HG03521 (cell line): ENCODE results near the gene PRKCE.
"Not testable (repeated sequence)": the region's sequence is repeated elsewhere in the genome, so short reads cannot be mapped to it uniquely, and the experiment has no call there.

ENCODE experiments used
- ATAC-seq: cut with Tn5 transposase; IDR thresholded peaks from one replicate; pipeline ENCODE4 v1.9.1; 2021; ENCODE audit warnings: mild to moderate bottlenecking, moderate library complexity; ENCODE audit not compliant: unreplicated experiment

Gene PRKCE

DNA sequence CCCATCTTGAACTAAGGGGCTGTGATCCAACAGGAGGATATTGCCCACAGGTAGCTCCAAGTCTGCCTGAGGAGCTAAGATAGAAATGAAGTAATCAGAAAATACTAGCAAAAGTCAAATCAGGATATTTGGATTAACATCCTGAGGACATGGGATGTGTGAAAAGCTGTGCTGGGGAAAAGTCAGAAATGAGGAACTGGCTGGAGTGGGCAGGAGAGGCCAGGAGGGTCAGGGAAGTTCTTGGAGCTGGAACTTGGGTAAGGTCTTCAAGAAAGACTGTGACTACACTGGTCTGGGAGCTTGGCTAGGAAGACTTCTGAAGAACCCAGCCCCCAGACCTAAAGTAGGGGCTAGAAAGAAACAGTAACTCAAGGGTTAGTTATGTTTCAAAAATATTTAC is 250.9 kb downstream of the PRKCE start:
- no peak for ATAC-seq

DNA sequence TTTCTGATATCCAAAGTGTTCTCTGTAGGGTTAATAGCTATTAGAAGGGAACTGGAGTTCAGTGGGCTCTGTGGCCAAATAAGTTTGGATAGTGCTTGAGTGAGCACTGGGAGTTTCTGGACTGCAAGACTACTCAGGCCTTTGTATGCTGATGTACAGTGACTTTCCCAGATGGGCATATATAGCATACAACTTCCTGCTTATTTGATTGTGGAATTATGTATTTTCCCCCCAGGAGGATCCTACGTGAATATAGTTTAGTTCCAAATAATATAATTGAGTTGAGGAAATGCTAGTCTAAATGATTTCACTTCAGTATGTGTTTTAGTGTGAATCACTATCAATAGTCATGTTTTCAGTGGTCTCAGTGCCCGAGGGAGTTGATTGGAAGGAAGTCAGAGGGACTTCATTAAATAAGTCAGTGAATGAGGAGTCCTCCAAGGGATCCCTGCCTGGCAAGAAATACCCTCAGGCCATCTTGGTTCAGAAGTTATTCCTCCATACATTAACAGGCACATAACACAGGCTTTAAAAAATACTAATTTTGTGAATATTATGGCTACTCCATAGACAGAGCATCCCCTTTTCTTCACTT is 251.4 kb downstream of the PRKCE start:
- ATAC-seq, result no peak

DNA sequence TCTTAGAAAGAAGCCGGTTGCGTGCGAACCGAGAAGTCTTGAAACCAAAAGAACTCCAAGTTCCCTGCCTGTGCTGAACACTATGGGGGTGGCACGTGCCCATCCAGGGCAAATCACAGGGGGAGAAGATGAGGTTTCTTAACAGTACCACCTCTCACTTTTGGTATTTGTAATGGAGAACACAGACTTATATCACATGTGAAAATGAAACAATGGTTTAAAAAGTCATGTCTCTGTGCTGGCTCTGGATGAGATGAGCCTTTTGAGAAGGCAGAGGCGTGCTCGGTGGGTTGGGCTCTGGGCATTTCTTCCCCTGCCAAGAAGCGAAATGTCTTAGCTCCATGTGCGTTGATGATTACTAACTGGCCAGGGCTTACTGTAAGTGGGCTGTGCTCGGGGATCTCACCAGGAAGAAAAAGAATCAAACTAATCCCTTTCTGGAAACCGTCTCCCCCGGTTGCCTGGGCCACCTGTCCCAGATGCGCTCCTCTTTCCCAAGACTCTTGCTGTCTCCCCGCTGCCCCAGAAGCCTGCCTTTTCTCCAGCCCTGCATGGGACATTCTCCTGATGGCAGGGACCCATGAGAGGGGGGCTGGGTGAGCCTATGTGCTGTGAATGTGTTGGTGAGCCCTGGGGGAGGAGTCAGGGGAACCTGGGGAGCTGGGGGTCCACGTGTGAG is 252.9 kb downstream of the PRKCE start:
- peak; percentile 74 for ATAC-seq

DNA sequence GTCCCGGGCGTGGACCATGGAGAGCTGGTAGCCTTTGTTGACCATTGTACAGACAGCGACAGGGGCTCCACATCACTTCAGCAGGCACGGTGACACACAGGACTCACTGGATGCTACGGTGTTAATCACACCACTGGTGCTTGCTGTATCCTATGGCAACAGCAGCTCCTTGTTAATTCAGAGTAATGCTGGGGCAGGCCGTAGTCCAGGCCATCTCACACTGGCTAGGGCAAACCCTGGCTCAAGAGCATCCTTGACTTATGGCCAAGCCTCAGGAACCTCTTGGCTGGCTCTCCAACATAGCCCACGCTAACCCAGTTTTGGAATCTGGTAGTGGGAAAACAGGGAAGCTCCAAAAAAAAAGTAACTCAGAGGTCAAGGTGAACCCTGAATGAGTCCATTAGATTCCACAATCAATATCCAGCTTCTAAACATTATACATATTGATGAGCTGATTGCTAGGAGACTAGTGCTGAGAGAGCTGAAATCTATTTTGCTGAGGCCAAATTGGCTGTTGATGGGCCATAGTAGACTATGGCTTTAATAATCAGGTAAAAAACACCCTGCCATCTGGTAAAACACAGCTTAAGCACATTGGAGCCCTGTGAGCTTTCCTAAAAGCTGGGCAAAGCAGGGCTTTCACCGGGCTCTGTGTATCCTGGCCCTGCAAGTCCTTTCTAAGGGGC is 253.6 kb downstream of the PRKCE start:
- ATAC-seq, result no peak

DNA sequence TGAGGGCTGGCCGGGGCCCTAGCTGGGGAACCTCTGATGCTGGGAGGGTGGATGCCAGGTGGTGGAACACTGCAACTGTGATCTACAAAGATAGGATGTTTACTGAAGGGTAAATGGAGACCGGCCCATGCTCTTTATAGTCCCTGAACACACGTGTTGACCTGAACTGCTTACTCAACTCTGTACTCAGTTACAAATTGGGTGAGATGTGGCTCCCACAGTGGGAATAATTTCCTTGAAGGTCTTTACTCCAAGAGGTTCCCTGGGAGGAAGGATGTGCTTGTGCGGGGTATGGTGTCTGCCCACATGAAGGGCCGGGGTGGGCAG is 254.1 kb downstream of the PRKCE start:
- ATAC-seq, result no peak

DNA sequence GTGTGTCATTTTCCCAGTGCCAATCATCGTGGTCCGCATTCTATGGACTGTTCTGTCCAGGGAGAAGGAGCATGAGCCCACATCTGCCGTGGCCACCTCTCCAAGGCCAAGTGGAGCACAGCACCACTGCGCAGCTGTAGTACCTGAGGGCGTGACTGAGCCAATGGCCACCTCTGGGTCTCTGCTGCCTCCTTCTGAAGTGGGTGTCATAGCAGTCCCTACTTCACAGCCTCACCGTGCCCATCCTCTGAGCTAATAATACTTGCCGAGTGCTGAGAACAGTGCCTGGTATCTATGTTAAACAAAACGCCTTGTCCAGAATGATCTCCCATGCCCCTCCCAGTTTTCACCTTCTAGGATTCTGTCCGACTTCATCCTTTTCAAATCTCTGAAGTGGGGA is 256.1 kb downstream of the PRKCE start:
- no peak for ATAC-seq

DNA sequence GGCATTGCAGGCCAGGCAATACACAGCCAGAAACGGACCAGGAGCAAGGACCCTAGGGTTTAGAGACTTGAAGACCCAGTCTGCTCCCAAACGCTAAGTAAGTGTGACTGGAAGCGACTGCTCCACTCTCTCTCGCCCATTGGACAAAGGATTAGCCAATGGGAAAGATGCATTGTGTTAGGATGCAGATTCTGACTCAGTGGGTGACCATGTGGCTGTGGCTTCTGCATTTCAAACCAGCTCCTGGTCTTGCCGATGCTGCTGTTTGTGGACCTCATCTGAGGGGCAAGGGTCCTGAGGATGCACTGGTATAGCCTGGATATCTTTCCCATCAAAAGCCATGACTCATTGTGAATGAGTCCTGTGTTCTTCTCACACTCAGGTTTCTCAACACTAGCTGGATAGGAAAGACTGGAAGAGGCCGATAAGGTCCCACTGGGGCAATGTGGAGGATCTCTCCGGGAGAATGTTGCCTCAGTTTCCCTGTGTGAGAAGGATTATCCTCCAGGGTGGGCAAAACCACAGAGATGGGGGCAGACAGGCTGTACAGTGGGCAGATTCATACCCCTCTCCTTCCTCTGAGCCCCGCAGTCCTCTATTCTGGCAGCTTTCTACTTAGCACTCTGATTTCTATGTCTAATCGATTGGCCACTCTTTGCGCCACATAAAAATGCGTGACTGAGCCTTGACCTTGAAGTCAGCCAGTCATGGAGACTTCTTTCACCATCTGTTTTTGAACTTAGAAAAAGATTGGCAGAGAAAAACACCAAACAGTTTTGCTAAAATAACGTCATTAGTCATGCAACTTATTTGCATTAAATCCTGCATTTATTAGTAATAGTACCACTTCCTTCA is 257.1 kb downstream of the PRKCE start:
- no peak for ATAC-seq

DNA sequence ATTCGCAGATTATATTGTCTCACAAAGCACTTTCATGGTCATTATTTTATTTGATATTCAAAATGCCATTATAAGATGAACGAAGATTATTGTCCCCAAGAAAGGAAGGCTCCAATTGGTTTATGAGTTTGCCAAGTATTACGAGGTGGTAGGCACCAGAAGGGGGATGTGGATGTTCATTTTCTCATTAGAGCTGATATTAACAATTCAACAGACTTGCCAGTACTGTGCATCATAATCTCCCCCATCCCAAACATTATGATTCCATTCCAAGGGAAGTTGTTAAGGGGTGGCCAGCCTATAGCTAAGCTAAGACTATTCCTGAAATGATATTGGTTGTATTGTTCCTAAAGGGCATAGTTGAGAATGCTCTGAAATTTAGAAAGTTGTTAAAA is 257.7 kb downstream of the PRKCE start:
- no peak for ATAC-seq

DNA sequence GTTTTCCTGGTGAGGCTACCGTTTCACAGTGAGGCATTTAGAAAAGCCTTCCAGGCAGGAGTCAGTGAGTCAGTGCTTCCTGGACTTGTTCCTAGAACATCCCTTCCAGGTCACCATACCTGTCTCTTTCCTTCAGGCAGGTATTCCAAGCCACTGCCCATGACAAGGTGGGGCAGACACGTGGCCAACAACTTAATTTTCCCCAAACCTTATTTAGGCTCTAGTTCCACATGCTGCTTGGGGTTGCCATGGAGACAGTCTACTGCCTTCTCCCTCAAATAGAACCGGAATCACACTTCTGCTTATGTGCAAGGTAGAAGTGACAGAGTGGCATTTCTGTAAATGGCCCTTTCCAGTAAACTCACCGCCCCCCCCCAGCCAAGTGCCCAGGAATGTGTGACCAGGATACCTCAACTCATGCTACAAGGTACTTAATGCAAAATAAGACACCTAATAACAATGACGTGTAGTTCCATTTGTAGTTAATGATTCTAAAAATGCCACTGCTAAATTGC is 258.3 kb downstream of the PRKCE start:
- peak; percentile 73 for ATAC-seq

DNA sequence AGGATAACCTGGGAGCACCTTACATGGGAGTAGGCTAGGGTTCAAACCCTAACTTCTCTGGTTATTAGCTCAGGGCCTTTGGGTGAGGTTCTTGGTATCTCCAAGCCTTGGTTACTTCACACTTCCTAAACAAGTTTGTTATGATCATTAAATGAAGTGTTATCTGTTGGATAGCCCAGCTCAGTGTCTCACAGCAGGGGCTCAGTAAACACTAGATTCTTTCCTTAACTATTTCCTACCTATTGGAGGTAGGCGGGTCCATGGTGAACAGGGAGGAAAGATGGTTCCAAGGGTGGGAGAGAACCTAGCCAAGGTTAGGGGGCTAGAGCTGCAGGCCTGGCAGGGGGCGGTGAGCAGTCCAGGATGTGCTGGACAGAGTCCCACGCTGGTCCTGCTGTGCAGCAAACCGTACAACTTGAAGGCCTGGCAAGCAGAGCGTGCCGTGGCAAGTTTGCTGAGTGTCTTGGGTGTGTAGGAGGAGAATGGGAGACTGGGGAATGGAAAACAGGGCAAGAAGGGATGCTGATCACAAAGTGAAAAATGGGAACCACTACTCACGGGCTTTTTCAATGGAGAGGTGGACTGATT is 259.1 kb downstream of the PRKCE start:
- no peak for ATAC-seq

DNA sequence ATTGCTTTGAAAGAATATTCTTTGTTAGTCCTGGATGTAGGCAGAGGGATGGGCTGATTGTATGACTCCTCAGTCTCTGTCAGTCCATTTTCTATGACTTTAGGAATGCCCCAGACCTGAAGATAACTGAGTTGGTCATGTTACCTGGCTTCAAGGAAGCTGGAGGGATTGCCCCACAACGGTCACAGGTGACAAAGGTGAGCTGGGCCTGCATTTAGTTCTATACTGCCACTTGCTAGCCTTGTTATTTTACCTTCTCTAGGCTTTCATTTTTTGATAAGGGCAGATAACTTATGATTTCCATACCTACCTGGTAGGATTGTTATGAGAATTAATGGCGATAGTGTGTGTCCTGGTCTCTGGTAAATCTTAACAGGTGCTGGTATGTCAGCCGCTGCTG is 260.1 kb downstream of the PRKCE start:
- no peak for ATAC-seq

DNA sequence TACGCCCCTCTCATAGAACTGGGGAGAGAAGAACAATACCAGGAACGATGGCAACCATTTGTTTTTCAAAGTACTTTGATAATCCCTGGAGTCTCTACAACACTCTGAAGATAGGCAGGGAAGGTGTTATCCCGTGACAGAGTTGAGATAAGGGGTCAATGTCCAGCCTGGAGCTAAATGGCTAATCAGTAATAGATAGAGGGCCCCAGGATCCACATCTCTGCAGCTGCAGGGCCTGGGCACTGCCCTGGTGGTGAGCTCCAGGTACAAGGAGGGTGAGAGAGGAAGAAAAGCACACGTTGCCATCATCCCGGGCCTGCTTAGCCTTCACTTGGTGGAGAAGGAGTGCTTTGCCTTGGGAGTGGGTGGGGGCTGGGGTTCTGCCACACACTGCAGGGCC is 260.6 kb downstream of the PRKCE start:
- ATAC-seq, result no peak

DNA sequence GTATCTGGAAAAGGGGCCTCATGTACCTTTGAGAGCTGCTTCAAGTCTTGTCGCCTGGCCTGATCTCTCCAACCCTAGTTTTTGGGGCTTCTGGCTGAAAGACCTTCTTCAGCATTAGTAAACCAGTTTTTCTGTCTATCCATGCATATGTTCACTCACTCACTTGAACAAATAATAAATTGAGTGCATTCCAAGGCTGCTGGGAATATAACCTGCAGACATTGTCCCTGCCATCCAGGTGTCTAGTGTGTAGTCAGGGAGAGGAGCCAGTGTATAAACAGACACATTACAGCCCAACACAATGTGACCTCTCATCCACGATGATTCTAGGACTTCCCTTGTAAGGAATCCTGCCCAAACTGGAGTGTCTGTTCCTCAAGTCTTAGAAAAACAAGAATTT is 262.1 kb downstream of the PRKCE start:
- no peak for ATAC-seq

DNA sequence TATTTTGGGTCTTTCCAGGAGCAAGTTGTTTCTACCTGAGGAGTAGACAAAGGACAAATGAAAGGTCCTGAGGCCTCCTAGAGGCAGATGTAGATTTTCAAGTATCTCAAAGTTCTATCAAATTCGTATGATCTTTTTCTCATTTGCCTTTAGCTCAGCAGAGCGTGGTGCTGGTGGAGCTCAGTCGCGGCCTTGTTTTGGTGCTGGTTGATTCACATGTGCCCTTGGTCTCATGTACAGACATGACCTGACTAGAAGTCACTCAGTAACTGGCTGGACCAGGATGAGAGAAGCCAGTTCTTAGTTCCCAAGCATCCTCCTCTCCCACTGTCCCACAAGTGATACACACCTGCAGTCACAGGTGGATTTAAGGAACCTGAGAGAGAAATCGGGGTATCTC is 264.0 kb downstream of the PRKCE start:
- ATAC-seq, result no peak

DNA sequence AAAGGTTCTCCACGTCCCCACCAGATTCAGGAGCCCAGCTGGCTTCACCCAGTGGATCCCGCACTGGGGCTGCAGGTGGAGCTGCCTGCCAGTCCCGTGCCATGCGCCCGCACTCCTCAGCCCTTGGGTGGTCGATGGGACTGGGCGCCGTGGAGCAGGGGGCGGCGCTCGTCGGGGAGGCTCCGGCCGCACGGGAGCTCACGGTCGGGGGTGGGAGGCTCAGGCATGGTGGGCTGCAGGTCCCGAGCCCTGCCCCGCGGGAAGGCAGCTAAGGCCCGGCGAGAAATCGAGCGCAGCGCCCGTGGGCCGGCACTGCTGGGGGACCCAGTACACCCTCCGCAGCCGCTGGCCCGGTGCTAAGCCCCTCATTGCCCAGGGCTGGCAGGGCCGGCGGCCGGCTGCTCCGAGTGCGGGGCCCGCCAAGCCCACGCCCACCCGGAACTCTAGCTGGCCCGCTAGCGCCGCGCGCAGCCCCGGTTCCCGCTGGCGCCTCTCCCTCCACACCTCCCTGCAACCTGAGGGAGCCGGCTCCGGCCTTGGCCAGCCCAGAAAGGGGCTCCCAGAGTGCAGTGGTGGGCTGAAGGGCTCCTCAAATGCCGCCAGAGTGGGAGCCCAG is 266.2 kb downstream of the PRKCE start:
- not testable (repeated sequence) for ATAC-seq

DNA sequence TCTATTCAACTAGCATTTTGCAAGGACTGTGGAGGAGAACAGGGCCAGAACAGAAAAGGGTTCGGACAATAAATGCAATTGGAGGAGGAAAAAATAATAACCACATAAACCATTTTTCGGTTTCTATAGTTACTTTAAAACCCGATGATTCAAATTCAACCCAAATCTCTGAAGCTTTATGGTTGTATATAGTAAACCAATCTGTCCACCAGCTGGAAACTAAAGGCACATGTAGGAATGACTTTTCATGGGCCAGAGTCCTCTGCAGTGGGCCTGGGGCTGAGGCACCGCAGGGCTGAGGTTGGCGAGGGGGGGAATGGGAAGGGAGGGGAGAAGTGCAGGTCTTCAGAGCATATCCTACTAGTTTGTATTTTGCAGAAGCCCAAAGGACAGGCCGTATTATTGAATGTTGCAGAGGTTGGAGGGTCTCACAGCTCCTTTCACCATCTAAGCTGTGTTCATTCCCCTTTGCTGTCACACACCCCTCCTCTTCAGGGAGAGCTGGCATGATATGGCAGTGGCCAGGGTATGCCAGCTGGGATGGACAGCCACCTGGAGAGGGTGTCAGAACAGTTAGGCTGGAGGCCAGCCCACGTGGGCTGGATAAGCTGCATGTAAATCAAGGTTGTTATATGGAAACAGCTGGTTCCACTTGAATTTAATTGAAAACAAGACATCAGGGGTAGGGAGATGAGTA is 267.1 kb downstream of the PRKCE start:
- ATAC-seq, result no peak

DNA sequence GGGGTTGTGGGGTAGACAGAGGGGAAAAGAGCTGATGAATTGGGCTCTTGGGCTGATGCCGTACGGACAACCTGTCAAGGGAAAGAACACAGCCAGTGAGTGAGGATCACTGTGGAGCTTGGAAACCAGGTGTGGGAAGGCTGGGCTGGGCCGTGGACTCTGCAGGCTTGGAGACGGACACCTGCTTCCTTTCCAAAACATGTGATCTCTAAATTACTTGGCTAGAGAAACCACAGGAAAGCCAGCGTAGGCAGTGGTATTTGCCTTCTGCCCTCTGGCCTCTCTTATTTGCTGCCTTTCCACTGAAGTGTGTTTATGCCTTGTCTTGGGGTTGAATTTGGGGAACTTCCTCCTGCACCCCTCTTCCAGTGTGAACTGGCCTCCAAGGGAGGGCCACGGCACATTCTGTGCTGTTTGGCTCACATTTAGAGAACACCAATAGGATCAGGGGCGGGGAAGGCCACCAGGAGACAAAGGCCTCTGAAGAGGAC is 267.7 kb downstream of the PRKCE start:
- no peak for ATAC-seq

DNA sequence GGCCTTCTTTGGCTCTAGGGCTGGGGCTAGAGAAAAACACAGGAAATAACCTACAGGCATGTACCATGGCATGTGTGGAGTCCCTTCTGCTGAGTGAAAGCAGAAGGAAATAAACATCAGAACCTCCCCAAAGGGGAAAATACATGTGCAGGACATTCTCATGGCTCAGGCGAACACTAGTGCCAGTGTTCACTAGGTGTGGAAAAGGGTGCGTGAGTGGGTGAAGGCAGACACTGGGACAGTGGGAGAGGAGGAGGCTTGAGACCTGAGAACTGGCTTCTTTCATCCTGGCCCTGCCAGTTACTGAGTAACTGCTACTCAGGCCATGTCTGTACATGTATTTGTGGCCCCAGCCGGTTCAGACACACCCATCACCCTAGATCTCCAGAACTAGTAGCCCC is 268.2 kb downstream of the PRKCE start:
- no peak for ATAC-seq

DNA sequence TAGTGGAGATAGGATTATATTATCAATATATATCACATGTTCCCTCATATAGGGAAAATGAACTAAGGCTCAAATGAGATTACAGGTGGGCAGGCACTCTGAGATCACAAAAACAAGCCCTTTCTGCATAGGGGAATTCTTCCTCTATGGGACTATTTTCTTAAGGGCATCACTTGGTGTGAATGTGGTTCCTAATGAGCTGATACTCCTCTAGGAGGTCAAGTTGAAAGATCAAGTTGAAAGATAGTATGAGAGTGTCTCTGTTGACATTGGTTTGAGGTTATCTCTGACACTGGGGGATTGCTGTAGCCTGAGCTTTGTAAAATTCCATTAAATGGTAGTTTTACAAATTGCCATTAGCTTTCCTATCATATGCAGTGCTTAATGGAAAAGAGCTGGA is 270.4 kb downstream of the PRKCE start:
- no peak for ATAC-seq

DNA sequence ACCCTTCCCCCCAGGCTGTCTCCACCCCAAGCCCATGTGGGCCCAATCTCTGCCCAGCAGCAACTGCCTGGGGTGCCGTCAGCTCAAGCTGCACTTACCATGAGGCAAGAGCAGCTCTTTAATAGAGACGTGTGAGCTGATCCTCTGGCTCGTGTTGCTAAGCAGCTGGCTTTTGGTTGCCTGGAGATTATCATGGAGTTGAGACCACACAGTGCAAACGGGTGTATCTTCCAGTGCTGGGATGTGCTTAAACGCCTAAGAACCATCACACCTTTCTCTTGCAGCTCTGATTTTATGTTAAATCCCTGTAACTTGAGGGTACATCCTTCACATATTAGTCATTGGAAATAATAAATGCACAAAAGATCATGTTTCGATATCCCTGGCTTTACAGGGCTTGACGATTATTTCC is 271.1 kb downstream of the PRKCE start:
- no peak for ATAC-seq
